ENCODE measurements around the gene ATAD2B.

Gene ATAD2B

DNA sequence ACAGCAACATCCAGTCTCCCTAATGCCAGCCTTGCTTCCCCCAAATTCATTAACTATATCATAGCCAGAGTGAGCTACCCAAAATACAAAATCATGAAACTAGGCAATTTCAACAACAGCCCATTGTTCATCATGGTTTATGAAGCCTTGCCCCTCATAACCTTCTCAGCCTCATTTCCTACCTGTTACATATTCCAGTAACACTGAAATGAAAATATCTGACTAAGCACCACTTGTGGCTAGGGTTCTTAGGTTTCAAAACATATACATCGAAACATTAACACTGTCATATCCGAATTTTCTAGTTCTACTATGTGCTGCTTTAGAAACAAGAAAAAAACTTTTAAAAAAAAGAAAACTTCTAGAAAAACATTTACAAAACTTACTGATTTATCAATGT lies 59.5 kb downstream of the ATAD2B start:
- TF ChIP-seq, protein P1, sequence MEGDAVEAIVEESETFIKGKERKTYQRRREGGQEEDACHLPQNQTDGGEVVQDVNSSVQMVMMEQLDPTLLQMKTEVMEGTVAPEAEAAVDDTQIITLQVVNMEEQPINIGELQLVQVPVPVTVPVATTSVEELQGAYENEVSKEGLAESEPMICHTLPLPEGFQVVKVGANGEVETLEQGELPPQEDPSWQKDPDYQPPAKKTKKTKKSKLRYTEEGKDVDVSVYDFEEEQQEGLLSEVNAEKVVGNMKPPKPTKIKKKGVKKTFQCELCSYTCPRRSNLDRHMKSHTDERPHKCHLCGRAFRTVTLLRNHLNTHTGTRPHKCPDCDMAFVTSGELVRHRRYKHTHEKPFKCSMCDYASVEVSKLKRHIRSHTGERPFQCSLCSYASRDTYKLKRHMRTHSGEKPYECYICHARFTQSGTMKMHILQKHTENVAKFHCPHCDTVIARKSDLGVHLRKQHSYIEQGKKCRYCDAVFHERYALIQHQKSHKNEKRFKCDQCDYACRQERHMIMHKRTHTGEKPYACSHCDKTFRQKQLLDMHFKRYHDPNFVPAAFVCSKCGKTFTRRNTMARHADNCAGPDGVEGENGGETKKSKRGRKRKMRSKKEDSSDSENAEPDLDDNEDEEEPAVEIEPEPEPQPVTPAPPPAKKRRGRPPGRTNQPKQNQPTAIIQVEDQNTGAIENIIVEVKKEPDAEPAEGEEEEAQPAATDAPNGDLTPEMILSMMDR (IDR thresholded peaks at IDR 0.05; ENCODE audit: low read length) = no peak
- no peak for TF ChIP-seq EZH2 (IDR thresholded peaks at IDR 0.05; ENCODE audit: borderline replicate concordance, low read length)
- Histone ChIP-seq H3K4me1 (ENCODE audit: insufficient read depth, low read length, severe bottlenecking) (peaks cover 19% of the 10 kb centered on the region), H3K4me3 (ENCODE audit: low read depth, low read length, poor library complexity, severe bottlenecking) (no peak overlapping the region), H3K9me2 (ENCODE audit: low read depth, low read length) (no peaks in the 10 kb centered on the region), H3F3A (ENCODE audit: insufficient read depth, low read length) (no peaks in the 10 kb centered on the region), H2AFZ (ENCODE audit: low read length) (no peak overlapping the region), H3K9me3 (ENCODE audit: low read length) (no peaks in the 10 kb centered on the region), H3K4me2 (ENCODE audit: low read length) (no peak overlapping the region), H3K27me3 (ENCODE audit: insufficient read depth, low read length) (no peaks in the 10 kb centered on the region), H3K36me3 (ENCODE audit: insufficient read depth, low read length) (peaks cover 46% of the 10 kb centered on the region; the same call in 1 of the 2 replicates), H3K27ac (ENCODE audit: low read depth, low read length, poor library complexity, severe bottlenecking) (no peak overlapping the region), H4K20me1 (ENCODE audit: insufficient read depth, low read length) (no peaks in the 10 kb centered on the region), H3K79me2 (ENCODE audit: insufficient read depth, low read length) (no peaks in the 10 kb centered on the region), H3K9ac (ENCODE audit: low read length) (no peak overlapping the region)

- Histone ChIP-seq H3K27me3 (ENCODE audit: insufficient read depth, low read length) (no peaks in the 10 kb centered on the region), H3K4me3 (ENCODE audit: low read depth, low read length, poor library complexity, severe bottlenecking) (no peak overlapping the region), H3F3A (ENCODE audit: insufficient read depth, low read length) (no peaks in the 10 kb centered on the region), H3K27ac (ENCODE audit: low read depth, low read length, poor library complexity, severe bottlenecking) (peak overlapping the region; percentile 57), H3K9me2 (ENCODE audit: low read depth, low read length) (no peaks in the 10 kb centered on the region), H4K20me1 (ENCODE audit: insufficient read depth, low read length) (no peaks in the 10 kb centered on the region), H3K9me3 (ENCODE audit: low read length) (no peaks in the 10 kb centered on the region), H3K36me3 (ENCODE audit: insufficient read depth, low read length) (peaks cover 52% of the 10 kb centered on the region), H2AFZ (ENCODE audit: low read length) (no peak overlapping the region), H3K79me2 (ENCODE audit: insufficient read depth, low read length) (no peaks in the 10 kb centered on the region), H3K4me2 (ENCODE audit: low read length) (no peak overlapping the region), H3K4me1 (ENCODE audit: insufficient read depth, low read length, severe bottlenecking) (peaks cover 27% of the 10 kb centered on the region), H3K9ac (ENCODE audit: low read length) (no peak overlapping the region; the same call in 1 of the 2 replicates)
- no peak for TF ChIP-seq EZH2 (IDR thresholded peaks at IDR 0.05; ENCODE audit: borderline replicate concordance, low read length)
- TF ChIP-seq, protein P1 (IDR thresholded peaks at IDR 0.05; ENCODE audit: low read length) = no peak
Observed at GRCh38 chr2:23862716-23863426, 64.1 kb downstream of the ATAD2B start.

DNA sequence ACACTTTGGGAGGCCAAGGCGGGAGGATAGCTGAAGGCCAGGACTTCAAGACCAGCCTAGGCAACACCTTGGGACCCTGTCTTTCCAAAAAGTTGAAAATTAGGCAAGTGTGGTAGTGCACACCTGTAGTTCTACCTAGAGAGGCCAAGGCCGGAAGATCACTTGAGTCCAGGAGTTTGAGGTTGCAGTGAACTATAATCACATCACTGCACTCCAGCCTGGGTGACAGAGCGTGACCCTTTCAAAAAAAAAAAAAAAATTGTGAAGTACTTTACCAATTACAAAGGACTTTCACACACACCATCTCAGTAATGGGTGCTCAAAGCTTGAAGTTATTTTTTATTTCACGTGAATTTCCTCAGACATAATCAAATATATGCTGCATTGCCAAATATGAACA lies 65.0 kb downstream of the ATAD2B start:
- Histone ChIP-seq H3K9me2 (ENCODE audit: low read depth, low read length) (no peaks in the 10 kb centered on the region), H3K4me3 (ENCODE audit: low read depth, low read length, poor library complexity, severe bottlenecking) (no peak overlapping the region), H3K36me3 (ENCODE audit: insufficient read depth, low read length) (peaks cover 42% of the 10 kb centered on the region), H4K20me1 (ENCODE audit: insufficient read depth, low read length) (no peaks in the 10 kb centered on the region), H3K9me3 (ENCODE audit: low read length) (no peaks in the 10 kb centered on the region), H3K9ac (ENCODE audit: low read length) (no peak overlapping the region), H3K4me2 (ENCODE audit: low read length) (no peak overlapping the region), H2AFZ (ENCODE audit: low read length) (no peak overlapping the region), H3K27ac (ENCODE audit: low read depth, low read length, poor library complexity, severe bottlenecking) (peak overlapping the region; percentile 57), H3K4me1 (ENCODE audit: insufficient read depth, low read length, severe bottlenecking) (peaks cover 27% of the 10 kb centered on the region), H3K79me2 (ENCODE audit: insufficient read depth, low read length) (no peaks in the 10 kb centered on the region), H3K27me3 (ENCODE audit: insufficient read depth, low read length) (no peaks in the 10 kb centered on the region), H3F3A (ENCODE audit: insufficient read depth, low read length) (no peaks in the 10 kb centered on the region)
- TF ChIP-seq EZH2 (IDR thresholded peaks at IDR 0.05; ENCODE audit: borderline replicate concordance, low read length) = no peak
- TF ChIP-seq, protein P1 (IDR thresholded peaks at IDR 0.05; ENCODE audit: low read length) = no peak

All from OCI-LY1 (cell line).